Heart right ventricle (tissue), 16 donors: ENCODE measurements around the gene REPIN1. TPM values are rescaled to one million over a fixed set of nuclear protein-coding genes. Genes with fewer than 3 reads are reported as not detected.

Source experiments
- ATAC-seq, 8 donors: fragments of 200-7000 bp; cut with Tn5 transposase; one replicate each; pipeline ENCODE4 v1.9.1; 2020; ENCODE audit warnings: mild to moderate bottlenecking in 8 of 8, moderate library complexity in 8 of 8, moderate number of reproducible peaks in 1 of 8
- DNase-seq, 2 donors: peaks; one replicate each; pipeline ENCODE4 v3.0.0-alpha.2; 2020
- H3K27ac ChIP-seq, 10 donors: fragments of 200-600 bp; sonication (generic) in 2 of 10; one replicate each; pipeline versions ENCODE4 v1.5.0 to v1.8.0; 2020 to 2022; ENCODE audit warnings: mild to moderate bottlenecking in 3 of 10
- H3K27me3 ChIP-seq, 7 donors: fragments of 200-600 bp; one replicate each; pipeline ENCODE4 v1.8.0; 2021 to 2022; ENCODE audit warnings: mild to moderate bottlenecking in 2 of 7
- H3K36me3 ChIP-seq, 9 donors: fragments of 200-600 bp; sonication (generic) in 1 of 9; one replicate each; pipeline versions ENCODE4 v1.5.0 to v1.8.0; 2020 to 2022; ENCODE audit warnings: mild to moderate bottlenecking in 2 of 9
- H3K4me1 ChIP-seq, 9 donors: fragments of 200-600 bp; sonication (generic) in 1 of 9; one replicate each; pipeline versions ENCODE4 v1.5.0 to v1.8.0; 2020 to 2022; ENCODE audit warnings: mild to moderate bottlenecking in 4 of 9
- H3K4me3 ChIP-seq, 10 donors: fragments of 200-600 bp; sonication (generic) in 2 of 10; one replicate each; pipeline versions ENCODE4 v1.5.0 to v1.8.0; 2020 to 2022; ENCODE audit warnings: mild to moderate bottlenecking in 7 of 10, moderate library complexity in 2 of 10
- H3K9me3 ChIP-seq, 11 donors: fragments of 200-600 bp in 10 of 11; sonication (generic) in 2 of 11; one replicate each; pipeline versions ENCODE4 v1.5.0 to v1.8.0; 2013 to 2022; ENCODE audit warnings: mild to moderate bottlenecking in 2 of 11, control low read depth in 1 of 11, moderate library complexity in 1 of 11
- WGBS, 2 donors: extraction: QIAGEN DNeasy Blood & Tissue Kit; methylation state at CpG; one replicate each; pipeline ENCODE4 v1.1.7; 2013; ENCODE audit warnings: inconsistent platforms in 1 of 2; 5-methylcytosine and 5-hydroxymethylcytosine counted together
- intact Hi-C, 10 donors: fragments of 100-400 bp; cut with DNase I; formaldehyde crosslinking; loops; one replicate each; pipeline versions ENCODE4 v1.11.1 to v1.14.2; 2022
- polyA plus RNA-seq, 2 donors: library from polyadenylated mRNA; stranded (reverse); fragments of 200-250 nt; gene quantifications; one replicate each; pipeline ENCODE4 v1.2.3, GENCODE V29; 2013
- total RNA-seq, 10 donors: library from RNA; stranded (reverse); fragmentation: NEBNext Ultra II Directional in 3 of 10; extraction: Animal tissue kit (Norgen Biotek cat#: 25700) in 3 of 10; gene quantifications; one replicate each; pipeline versions ENCODE4 v1.2.1 to v1.2.4, GENCODE V29; 2021 to 2023
- TF ChIP-seq, protein P1 (sequence below), 9 donors: fragments of 200-600 bp; sonication (generic) in 2 of 9; IDR thresholded peaks; one replicate each; pipeline versions ENCODE4 v1.5.0 to v1.8.0; 2021 to 2022; ENCODE audit warnings: antibody characterized with exemption in 9 of 9, mild to moderate bottlenecking in 5 of 9, moderate library complexity in 1 of 9
- donor health status: Arrhythmogenic right ventricular cardiomyopathy.
- donor health status: ischemic (EF 13 %, LVEDD 7.1; RV severe dilation, severe dysfunction).
- donor health status: healthy with polysubstance abuse.
- donor health status: DM: no; HTN: yes; CAD: no.
- donor health status: DM: no; HTN: no; CAD: no.
- donor health status: ischemic (EF 25% LVEDD 6.9; RV normal size, moderate dysfunction).
- donor health status: ischemic (EF 25% LVEDD 5.7; RV mildly dilated, moderate dysfunction).
- donor health status: healthy.
- donor health status: DM: yes; HTN: yes; CAD: no.
- donor health status: Ischemic cardiomyopathy.
- donor health status: ischemic (EF 35%, LVEDD 5.7; RV mildly dilated, moderate dysfunction).
- donor health status: nonischemic (EF 11% LVEDD 7.7; RV severe dilation, severe dysfunction).
- donor health status: DM: yes; HTN: yes; CAD: no.
- donor health status: PGD.
- donor health status: ischemic (EF 29% LVEDD 5.4; RV normal size, mild dysfunction).
- donor health status: nonischemic (EF 23%, LVEDD 6.1; RV moderate dilation, normal function).

The REPIN1 gene
- total and polyA plus RNA-seq, 12 donors: 51.0 to 132 (median 109) TPM

DNA sequence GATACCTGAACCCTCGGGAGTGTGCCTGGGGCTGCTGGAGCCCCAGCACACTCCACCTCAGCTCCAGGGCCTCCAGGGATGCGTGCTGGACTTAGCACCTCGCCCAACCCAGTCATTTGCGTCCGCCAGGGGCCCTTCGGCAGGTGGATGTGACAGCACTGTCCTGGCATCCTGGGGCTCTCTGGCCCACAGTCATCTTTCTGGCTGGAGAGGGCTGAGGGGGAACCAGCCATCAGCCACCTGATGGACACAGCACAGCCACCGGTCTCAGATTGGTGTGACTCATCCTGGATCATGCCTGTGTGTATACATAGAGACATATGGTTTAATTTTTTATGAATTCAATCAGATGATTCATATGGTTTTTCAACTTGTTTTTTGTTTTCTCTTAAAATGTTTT lies 21.6 kb downstream of the REPIN1 start:
- ATAC-seq (no peak), DNase-seq (no peak)
- peaks cover 0 to 26% (median 11%) of the 10 kb centered on the region in 9 donors for H3K4me1 ChIP-seq
- peaks cover 0 to 11% (median 0%) of the 10 kb centered on the region in 9 donors for H3K36me3 ChIP-seq
- H3K27ac ChIP-seq: no peak overlapping the region
- TF ChIP-seq, protein P1, sequence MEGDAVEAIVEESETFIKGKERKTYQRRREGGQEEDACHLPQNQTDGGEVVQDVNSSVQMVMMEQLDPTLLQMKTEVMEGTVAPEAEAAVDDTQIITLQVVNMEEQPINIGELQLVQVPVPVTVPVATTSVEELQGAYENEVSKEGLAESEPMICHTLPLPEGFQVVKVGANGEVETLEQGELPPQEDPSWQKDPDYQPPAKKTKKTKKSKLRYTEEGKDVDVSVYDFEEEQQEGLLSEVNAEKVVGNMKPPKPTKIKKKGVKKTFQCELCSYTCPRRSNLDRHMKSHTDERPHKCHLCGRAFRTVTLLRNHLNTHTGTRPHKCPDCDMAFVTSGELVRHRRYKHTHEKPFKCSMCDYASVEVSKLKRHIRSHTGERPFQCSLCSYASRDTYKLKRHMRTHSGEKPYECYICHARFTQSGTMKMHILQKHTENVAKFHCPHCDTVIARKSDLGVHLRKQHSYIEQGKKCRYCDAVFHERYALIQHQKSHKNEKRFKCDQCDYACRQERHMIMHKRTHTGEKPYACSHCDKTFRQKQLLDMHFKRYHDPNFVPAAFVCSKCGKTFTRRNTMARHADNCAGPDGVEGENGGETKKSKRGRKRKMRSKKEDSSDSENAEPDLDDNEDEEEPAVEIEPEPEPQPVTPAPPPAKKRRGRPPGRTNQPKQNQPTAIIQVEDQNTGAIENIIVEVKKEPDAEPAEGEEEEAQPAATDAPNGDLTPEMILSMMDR (IDR thresholded peaks at IDR 0.05): no peak
- H3K4me3 ChIP-seq: no peak overlapping the region
- no peaks in the 10 kb centered on the region for H3K9me3 ChIP-seq
- intact Hi-C loops: no loop called here
- WGBS, 2 donors: 98% methylated on average over 7 of the region's 7 CpGs
- H3K27me3 ChIP-seq: no peaks in the 10 kb centered on the region

DNA sequence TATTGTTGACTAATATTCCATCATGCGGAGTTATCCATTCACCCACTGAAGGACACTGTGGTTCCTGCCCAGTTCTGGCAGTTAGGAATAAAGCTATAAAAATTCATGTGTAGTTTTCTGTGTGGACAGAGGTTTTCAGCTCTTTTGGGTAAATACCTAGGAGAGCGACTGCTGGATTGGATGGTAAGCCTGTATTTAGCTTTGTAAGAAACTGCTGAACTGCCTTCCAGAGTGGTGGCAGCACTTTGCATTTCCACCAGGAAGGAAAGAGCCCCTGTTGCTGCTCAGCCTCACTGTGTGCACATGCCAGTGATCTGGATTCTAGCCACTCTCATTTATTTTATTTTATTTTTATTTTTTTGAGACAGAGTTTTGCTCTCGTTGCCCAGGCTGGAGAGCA lies 24.7 kb downstream of the REPIN1 start:
- H3K36me3 ChIP-seq: peaks cover 0 to 34% (median 9%) of the 10 kb centered on the region in 9 donors
- no peak overlapping the region for H3K27ac ChIP-seq
- DNase-seq (no peak), ATAC-seq (no peak)
- intact Hi-C loops: no loop called here
- H3K4me1 ChIP-seq: peaks cover 0 to 11% (median 7%) of the 10 kb centered on the region in 9 donors
- TF ChIP-seq, protein P1 (IDR thresholded peaks at IDR 0.05): no peak
- no peaks in the 10 kb centered on the region for H3K27me3 ChIP-seq
- 90 to 96% methylated on average over 3 of the region's 3 CpGs for WGBS, 2 donors
- no peaks in the 10 kb centered on the region for H3K9me3 ChIP-seq
- no peak overlapping the region for H3K4me3 ChIP-seq

GRCh38 chr7:150396426-150396825 lies 27.8 kb downstream of the REPIN1 start:
- no peaks in the 10 kb centered on the region for H3K27me3 ChIP-seq
- TF ChIP-seq, protein P1 (IDR thresholded peaks at IDR 0.05): no peak
- DNase-seq (no peak), ATAC-seq (no peak)
- intact Hi-C loops: no loop called here
- no peak overlapping the region for H3K27ac ChIP-seq
- no peak overlapping the region for H3K4me3 ChIP-seq
- WGBS, 2 donors: 89 to 93% methylated on average over 20 of the region's 20 CpGs
- H3K9me3 ChIP-seq: no peaks in the 10 kb centered on the region
- peaks cover 0 to 16% (median 0%) of the 10 kb centered on the region in 9 donors for H3K4me1 ChIP-seq
- peaks cover 0 to 34% (median 5%) of the 10 kb centered on the region in 9 donors for H3K36me3 ChIP-seq

- intact Hi-C loops: no loop called here
These were observed 28.2 kb downstream of the REPIN1 start for GRCh38 chr7:150396851-150397260.

More at GRCh38 chr7:150396851-150397260, 28.2 kb downstream of the REPIN1 start:
- Histone ChIP-seq H3K4me3 (no peak overlapping the region), H3K4me1 (peaks cover 0 to 16% (median 0%) of the 10 kb centered on the region in 9 donors), H3K36me3 (peaks cover 0 to 34% (median 5%) of the 10 kb centered on the region in 9 donors), H3K9me3 (no peaks in the 10 kb centered on the region), H3K27ac (no peak overlapping the region), H3K27me3 (no peaks in the 10 kb centered on the region)
- DNase-seq (no peak), ATAC-seq (no peak)
- 97 to 99% methylated on average over 48 of the region's 48 CpGs for WGBS, 2 donors
- TF ChIP-seq, protein P1 (IDR thresholded peaks at IDR 0.05): no peak
